ENCODE measurements around the gene NELL2. TPM values are rescaled to one million over a fixed set of nuclear protein-coding genes. Genes with fewer than 3 reads are reported as not detected.

Gene NELL2
- total and polyA plus RNA-seq, 9 of the 15 experiments (the other 6 are each of a cell fraction or from before 2014, with no cell fraction given), result 0.32 to 1.1 (median 0.53) TPM

GRCh38 chr12:44637875-44638274 lies 238.2 kb downstream of the NELL2 start (continued):
- TF ChIP-seq ZNF318 (IDR thresholded peaks at IDR 0.05; ENCODE audit: borderline replicate concordance in 1 of 2, low read depth in 1 of 2) (no peak), JUN (IDR thresholded peaks at IDR 0.05; ENCODE audit: borderline replicate concordance, low read depth, low read length) (no peak), JUN (CRISPR knock-in tag; IDR thresholded peaks at IDR 0.05; ENCODE audit: borderline replicate concordance) (no peak), ZNF280B (CRISPR knock-in tag; IDR thresholded peaks at IDR 0.05) (no peak), MYBL2 (IDR thresholded peaks at IDR 0.05; ENCODE audit: low read depth) (no peak), MYBL2 (CRISPR knock-in tag; IDR thresholded peaks at IDR 0.05; ENCODE audit: borderline replicate concordance) (no peak), SMARCC2 (IDR thresholded peaks at IDR 0.05; ENCODE audit: low read depth) (no peak)

Data from K562 (cell line).